ENCODE measurements around the gene IDH2. TPM values are rescaled to one million over a fixed set of nuclear protein-coding genes. Genes with fewer than 3 reads are reported as not detected.

The IDH2 gene
- total RNA-seq, 4 donors from 2014 or later = 15.7 to 41.4 (median 20.3) TPM

DNA sequence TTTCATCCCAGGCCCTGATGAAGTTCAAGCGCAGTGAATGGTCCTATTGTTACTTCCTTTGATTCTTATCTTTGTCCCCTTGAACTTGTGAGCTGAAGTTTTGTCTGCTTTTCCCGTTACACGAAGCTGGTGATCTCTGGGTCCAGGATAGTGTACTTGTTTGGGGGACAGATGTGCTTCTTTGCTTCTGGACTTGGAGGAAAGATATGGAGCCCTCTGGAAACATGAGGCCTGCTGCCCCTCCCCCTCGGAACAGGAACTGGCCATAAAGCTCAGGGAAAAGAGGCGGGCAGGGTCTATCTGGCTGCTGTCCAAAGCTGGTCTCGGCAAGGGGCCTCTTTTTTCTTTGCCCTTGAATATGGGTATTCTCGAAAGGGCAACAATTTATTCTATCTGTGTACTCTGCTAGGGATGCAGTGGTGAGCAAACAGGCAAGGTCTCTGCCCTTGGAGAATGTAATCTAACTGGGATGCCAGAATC lies 47.6 kb downstream of the IDH2 start:
- Histone ChIP-seq H3K27me3 (no peaks in the 10 kb centered on the region), H3K36me3 (no peaks in the 10 kb centered on the region), H3K4me3 (no peak overlapping the region), H3K4me1 (peaks cover 0 to 19% (median 7%) of the 10 kb centered on the region in 4 donors), H3K9me3 (no peaks in the 10 kb centered on the region), H3K27ac (no peak overlapping the region)
- DNase-seq (ENCODE audit: low spot score in 2 of 2) = no peak
- WGBS, 2 donors = 40% methylated on average over 7 of the region's 7 CpGs
- TF ChIP-seq EP300 (IDR thresholded peaks at IDR 0.05) (no peak), POLR2A (IDR thresholded peaks at IDR 0.05) (no peak)
- TF ChIP-seq, protein P1, sequence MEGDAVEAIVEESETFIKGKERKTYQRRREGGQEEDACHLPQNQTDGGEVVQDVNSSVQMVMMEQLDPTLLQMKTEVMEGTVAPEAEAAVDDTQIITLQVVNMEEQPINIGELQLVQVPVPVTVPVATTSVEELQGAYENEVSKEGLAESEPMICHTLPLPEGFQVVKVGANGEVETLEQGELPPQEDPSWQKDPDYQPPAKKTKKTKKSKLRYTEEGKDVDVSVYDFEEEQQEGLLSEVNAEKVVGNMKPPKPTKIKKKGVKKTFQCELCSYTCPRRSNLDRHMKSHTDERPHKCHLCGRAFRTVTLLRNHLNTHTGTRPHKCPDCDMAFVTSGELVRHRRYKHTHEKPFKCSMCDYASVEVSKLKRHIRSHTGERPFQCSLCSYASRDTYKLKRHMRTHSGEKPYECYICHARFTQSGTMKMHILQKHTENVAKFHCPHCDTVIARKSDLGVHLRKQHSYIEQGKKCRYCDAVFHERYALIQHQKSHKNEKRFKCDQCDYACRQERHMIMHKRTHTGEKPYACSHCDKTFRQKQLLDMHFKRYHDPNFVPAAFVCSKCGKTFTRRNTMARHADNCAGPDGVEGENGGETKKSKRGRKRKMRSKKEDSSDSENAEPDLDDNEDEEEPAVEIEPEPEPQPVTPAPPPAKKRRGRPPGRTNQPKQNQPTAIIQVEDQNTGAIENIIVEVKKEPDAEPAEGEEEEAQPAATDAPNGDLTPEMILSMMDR (IDR thresholded peaks at IDR 0.05) = no peak

DNA sequence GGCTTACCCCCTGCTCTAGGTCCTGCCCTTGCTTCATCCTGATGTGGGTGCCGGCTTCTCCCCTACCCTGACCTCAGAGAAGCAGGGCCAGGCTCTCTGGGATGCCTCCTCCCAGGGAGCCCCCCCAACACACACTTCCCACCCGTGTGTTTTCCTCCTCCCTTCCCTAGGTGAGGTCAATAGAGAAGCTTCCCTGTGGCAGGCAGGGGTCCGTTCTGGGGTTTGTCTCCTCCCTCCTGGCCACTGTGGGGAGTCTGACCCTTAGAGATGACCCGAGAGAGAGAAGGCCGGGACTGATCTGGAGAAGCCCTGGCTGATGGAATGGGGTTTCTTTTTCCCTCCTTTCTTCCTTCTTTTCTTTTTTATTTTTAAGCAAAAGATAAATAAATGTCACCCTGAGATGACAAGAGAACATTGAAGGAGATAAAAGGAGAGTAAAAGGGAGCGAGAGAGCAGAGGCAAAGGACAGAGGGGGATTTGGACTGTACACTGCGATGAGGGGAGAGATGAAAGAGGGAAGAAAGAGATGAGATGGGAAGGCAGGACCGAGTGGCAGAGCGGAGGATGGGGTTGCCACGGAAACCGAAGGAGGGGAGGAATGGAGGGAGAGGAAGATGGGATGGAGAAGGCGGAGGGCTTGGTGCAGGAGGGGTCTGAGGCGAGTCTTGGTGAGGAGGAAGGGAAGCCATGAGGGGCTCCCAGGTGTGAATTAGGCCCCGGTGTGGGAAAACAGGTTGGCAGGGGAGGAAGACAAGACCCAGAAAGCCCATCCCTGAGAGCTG lies 48.4 kb downstream of the IDH2 start:
- no peak for TF ChIP-seq POLR2A (IDR thresholded peaks at IDR 0.05)
- no peak for TF ChIP-seq EP300 (IDR thresholded peaks at IDR 0.05)
- TF ChIP-seq, protein P1 (IDR thresholded peaks at IDR 0.05) = no peak
- H3K27me3 ChIP-seq = no peaks in the 10 kb centered on the region
- no peaks in the 10 kb centered on the region for H3K9me3 ChIP-seq
- H3K36me3 ChIP-seq = no peaks in the 10 kb centered on the region
- WGBS, 2 donors = 72 to 74% methylated on average over 14 of the region's 14 CpGs
- H3K27ac ChIP-seq = no peak overlapping the region
- no peak overlapping the region for H3K4me3 ChIP-seq
- H3K4me1 ChIP-seq = peaks cover 0 to 11% (median 3%) of the 10 kb centered on the region in 4 donors
- DNase-seq (ENCODE audit: low spot score in 2 of 2) = no peak

DNA sequence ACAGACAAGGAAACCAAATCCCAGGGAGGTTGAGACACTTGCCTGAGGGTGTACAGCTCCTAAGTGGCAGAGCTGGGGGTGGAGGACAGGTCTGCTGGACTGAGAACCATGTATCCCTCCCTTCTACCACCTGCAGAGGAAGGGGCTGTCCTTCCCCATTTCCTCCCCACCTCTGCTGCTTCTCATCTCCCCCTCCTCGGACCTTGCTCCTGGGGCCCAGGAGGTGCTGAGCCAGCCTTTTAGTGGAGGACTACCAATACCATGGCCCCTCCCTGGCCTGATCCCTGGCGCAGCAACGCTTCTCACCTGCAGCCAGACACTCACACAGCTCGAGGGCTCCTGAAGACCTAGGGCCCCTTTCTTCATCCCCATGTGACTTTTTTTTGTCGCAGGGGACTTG lies 50.4 kb downstream of the IDH2 start:
- Histone ChIP-seq H3K36me3 (no peaks in the 10 kb centered on the region), H3K9me3 (no peaks in the 10 kb centered on the region), H3K4me1 (peaks cover 0 to 11% (median 0%) of the 10 kb centered on the region in 4 donors), H3K27ac (no peak overlapping the region), H3K27me3 (no peaks in the 10 kb centered on the region), H3K4me3 (no peak overlapping the region)
- TF ChIP-seq, protein P1 (IDR thresholded peaks at IDR 0.05) = no peak
- TF ChIP-seq EP300 (IDR thresholded peaks at IDR 0.05) (no peak), POLR2A (IDR thresholded peaks at IDR 0.05) (no peak)
- WGBS, 2 donors = 78 to 84% methylated on average over 5 of the region's 5 CpGs
- DNase-seq (ENCODE audit: low spot score in 2 of 2) = no peak

DNA sequence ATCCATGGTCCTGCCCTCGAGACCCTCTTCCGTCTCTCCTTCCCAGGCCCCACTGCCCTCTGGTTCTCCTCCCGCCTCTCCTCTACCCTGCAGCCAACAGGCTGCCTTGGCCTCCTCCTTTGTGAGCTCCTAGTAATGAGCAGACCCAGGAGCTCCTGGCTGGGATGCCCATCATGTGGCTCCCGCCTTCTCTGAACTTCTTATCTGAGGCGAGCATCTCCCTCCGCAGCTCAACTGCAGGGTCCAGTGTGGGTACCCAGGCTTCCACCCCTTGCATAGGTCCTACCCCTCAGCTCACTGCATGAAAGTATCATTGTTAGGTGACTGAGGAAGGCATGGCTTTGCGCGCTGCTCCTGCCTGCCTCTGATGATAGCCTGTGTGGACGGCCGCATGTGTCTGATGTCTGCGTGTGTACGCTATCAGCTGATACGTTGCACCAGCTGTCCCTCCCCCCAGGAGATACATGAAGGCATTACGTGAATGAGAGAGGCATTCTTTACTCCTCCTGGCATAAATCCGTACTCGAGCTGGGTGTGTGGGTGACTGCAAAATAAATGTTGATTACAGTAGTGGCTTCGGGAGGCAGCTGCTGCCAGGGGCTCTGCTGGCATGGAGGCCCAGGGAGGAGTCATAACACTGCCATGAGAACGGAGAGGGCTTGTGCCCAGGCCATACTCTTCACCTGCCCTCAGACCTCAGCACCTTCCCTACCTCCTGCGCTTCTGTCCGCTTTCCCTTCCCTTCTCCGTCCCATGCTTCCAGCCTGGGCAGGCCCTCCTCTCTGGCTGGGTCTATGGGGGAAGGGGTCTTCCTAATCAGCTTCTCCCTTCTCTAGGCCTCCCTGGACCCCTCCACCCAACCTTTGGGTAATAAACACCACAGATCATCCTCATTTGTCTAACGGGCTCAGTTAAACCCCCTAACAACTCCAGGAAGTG lies 52.3 kb downstream of the IDH2 start:
- DNase-seq (ENCODE audit: low spot score in 2 of 2) = no peak
- Histone ChIP-seq H3K36me3 (no peaks in the 10 kb centered on the region), H3K4me3 (no peak overlapping the region), H3K27me3 (no peaks in the 10 kb centered on the region), H3K4me1 (peaks cover 0 to 23% (median 2%) of the 10 kb centered on the region in 4 donors), H3K9me3 (no peaks in the 10 kb centered on the region), H3K27ac (no peak overlapping the region)
- no peak for TF ChIP-seq EP300 (IDR thresholded peaks at IDR 0.05)
- no peak for TF ChIP-seq POLR2A (IDR thresholded peaks at IDR 0.05)
- TF ChIP-seq, protein P1 (IDR thresholded peaks at IDR 0.05) = no peak
- WGBS, 2 donors = 66 to 76% methylated on average over 22 of the region's 22 CpGs

Measured in tibial nerve (tissue), 4 donors.